GM12878 (cell line): ENCODE measurements around the gene PRRC2B.

Source experiments
- CHD4 ChIP-seq: fragments of 200-600 bp; sonication (generic); IDR thresholded peaks from 2 replicates; pipeline ENCODE4 v1.6.1; 2016; ENCODE audit warnings: mild to moderate bottlenecking
- KDM1A ChIP-seq: fragments of 200-600 bp; sonication (generic); IDR thresholded peaks from 2 replicates; pipeline ENCODE4 v1.6.1; 2016; ENCODE audit warnings: borderline replicate concordance

DNA sequence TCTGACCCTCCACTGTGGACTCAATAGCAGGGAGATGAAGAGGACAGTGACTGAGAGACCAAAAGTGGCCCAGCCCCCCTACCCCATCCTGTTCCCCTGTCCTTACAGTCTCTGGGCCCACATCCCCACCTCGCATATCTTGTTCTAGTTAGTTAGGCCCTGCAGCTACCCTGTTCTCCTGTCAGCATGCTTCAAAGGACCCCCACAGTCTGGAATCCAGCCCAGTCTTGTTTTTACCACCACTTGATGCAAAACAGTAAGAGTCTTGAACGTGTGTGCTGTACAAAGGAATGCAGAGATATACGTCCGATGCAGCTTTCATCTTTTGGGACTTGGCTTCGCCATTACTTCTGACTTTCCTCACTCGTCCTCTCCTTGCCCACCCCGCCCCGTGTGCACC is 96.6 kb downstream of the PRRC2B start:
- TF ChIP-seq KDM1A (no peak), CHD4 (no peak)
